ENCODE results near the gene RPL38. TPM values are rescaled to one million over a fixed set of nuclear protein-coding genes. Genes with fewer than 3 reads are reported as not detected.
A peak's percentile ranks its signal among the peaks of the same experiment; 100 is the strongest.

The RPL38 gene
- polyA plus RNA-seq, 12 donors = 1,396 to 1,979 (median 1,668) TPM; not detected in 1

GRCh38 chr17:74201250-74201649 lies 2.2 kb upstream of the RPL38 start:
- DNase-seq = peak; percentile 54

GRCh38 chr17:74201948-74202347 lies 1.5 kb upstream of the RPL38 start:
- DNase-seq = no peak

DNA sequence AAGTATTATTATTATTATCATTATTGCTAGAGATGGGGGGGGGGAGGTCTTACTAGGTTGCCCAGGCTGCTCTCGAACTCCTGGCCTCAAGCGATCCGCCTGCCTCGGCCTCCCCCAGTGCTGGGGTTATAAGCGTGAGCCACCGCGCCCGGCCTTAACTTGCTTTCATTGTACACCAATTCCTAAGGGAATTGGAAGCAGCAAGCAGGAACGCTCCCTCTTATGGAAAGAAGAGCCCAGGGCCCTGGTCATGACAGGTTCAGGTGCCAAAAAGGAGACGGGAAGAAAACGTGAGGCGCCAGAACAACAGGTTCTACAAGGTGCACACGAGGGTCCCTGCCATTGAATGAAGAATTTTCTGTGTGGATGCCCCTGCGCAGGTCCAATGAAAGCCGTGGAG lies 540 bp upstream of the RPL38 start:
- DNase-seq = no peak

GRCh38 chr17:74204474-74204873 lies 996 bp downstream of the RPL38 start:
- DNase-seq = no peak

- DNase-seq = no peak
These were observed 1.8 kb downstream of the RPL38 start for GRCh38 chr17:74205274-74205673.

DNA sequence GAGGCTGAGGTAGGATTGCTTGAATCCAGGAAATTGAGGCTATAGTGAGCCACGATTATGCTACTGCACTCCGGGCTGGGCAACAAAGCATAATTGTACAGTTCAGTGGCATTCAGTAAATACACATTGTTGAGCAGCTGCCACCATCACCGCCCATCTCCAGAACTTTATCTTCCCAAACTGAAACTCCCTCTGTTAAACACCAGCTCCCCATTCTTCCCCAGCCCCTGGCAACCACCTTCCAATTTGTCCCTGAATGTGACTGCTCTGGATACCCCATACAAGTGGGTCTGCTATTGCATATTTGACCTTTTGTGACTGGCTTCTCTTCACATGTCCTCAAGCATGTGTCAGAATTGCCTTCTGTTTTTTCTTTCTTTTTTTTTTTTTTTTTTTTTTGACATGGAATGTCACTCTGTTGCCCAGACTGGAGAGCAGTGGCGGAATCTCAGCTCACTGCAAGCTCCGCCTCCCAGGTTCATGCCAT lies 2.9 kb downstream of the RPL38 start:
- DNase-seq = no peak

- peak; percentile 69 for DNase-seq
These were observed 7.0 kb downstream of the RPL38 start for GRCh38 chr17:74210191-74211140.

DNA sequence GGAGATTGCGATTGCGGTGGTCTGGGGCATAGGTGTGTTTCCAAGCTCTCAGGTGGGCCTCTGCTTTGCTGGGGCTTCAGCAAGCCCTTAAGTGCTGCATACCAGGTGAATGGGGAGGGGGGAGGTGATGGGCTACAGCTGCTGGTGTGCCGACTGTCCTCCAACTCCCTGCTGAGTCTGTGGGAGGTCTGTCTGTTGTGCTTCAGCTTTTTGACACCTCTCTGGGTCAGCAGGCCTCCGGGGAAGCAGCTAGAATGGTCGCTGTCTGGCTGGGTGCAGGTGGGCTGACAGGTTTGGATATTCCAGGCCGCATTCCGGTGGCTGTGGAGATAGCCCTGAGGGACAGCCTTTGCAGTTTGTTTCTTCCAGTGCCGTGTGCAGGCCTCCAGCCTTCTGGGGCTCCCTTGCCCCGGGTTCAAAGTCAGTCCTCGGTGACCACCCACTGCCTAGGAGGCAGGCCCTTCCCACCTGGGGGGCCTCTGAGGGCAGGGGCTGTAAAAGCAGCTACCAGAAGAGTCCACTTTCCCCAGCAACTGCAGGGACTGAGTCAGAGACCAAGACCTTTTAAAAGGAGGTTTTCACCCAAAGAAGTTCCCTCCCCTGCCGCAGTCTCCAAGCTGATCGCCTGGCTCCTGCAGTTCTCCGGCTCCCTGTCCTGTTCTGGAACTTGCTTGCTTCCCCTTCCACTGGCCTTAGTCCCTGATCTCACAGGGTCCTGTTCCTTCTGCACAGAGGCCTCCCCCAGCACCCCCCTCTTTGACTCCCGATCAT lies 7.8 kb downstream of the RPL38 start:
- no peak for DNase-seq

GRCh38 chr17:74211912-74212208 lies 8.4 kb downstream of the RPL38 start:
- DNase-seq = peak; percentile 23

DNA sequence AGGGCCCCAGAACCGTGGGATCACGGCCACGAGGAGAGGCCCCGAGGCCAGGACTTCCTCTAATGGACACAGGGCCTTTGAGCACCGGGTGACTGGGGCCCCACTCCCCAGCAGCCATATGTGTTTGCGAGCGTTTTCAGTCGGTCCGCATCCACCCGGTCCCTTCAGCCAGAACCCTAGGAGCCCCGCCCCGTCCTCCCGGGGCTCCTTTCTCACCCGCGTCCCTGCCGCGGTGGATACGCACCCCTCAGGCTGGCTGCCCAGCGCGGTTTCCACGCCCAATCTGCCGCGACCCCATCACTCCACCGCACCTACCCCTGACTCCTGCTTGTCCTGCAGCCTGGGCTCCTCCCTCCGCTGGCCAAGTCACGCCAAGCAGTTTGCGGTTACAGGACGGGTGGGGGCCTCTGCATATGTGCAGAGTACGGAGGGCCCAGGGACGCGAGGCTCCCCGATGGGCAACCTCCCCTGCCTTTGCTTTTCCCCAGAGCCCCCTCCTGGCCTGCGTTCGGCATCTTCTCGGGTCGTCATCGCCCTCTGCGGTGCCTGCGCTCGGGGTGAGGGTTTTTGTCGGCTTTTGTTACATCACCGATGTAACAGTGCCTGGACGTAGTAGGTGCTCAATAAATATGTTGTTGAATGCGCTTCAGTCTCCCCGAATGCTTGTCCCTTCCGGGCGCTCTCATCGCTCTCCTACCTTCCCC lies 8.9 kb downstream of the RPL38 start:
- DNase-seq = peak; percentile 40

GRCh38 chr17:74212913-74213791 lies 9.7 kb downstream of the RPL38 start, which contains the start of gene TTYH2:
TTYH2 (plus strand) TSS chr17:74213571; CDS start chr17:74213588, 17 bp downstream.
- peak; percentile 90 for DNase-seq

GRCh38 chr17:74213861-74214391 lies 10.4 kb downstream of the RPL38 start:
- peak; percentile 59 for DNase-seq

DNA sequence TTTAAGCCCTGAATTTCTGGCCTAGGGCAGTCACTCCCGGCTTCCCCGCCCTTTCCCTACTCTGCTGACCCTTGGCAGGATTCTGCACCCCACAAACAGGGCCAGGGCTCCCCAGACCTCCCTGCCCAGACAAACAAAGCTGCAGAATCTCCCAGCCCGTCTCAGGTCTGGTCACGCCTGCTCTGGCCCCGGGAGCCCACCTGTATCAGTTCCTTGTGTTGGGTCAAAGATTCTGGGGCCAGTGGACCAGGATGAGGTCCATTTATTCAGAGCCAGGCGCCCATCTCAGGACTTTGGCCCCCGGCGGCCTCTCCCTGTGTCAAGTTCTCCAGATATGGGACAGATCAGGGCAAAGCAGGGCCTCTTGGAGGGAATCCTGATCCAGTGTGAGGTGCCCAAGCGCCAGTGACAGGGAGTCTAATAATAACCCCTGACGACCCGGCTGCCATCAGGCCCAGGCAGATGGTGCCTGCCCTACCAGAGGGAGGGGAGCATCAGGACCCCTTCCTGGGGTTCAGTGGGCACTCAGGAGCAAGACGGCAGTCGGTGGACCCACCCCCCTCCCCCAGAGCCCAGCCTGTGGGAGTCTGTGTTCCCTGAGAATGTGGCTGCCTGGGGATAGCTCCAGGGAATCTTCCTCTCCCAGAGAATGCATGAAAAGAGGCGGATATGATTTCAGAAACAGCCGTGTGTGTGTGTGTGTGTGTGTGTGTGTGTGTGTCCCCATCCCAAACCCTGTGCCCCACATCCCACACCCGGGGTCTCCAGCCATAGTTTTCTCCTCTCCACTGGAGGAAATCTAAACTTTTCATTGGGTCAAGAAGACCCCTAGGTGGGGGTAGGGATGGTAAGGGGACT lies 11.2 kb downstream of the RPL38 start:
- DNase-seq = no peak

- DNase-seq = no peak
These were observed 11.9 kb downstream of the RPL38 start for GRCh38 chr17:74215342-74215727.

DNA sequence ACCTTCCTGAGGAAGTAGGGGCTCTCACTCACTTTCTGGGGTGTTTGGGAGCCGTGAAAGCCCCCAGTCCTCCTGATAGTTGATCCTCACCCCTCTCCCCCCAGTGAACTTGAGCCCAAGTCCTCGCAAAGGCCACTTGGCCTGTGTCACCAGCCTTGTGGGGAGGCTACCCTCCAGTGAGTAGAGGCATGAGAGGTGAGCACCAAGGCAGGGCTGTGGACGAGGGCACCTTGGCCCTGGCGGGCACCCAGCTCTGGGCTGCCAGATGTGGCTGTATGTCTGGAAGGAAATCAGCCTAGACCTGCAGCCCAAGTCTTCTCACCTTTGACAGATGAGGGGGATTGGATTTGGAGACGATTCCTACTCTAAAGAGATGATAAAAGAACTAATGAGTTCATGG lies 13.0 kb downstream of the RPL38 start:
- no peak for DNase-seq

DNA sequence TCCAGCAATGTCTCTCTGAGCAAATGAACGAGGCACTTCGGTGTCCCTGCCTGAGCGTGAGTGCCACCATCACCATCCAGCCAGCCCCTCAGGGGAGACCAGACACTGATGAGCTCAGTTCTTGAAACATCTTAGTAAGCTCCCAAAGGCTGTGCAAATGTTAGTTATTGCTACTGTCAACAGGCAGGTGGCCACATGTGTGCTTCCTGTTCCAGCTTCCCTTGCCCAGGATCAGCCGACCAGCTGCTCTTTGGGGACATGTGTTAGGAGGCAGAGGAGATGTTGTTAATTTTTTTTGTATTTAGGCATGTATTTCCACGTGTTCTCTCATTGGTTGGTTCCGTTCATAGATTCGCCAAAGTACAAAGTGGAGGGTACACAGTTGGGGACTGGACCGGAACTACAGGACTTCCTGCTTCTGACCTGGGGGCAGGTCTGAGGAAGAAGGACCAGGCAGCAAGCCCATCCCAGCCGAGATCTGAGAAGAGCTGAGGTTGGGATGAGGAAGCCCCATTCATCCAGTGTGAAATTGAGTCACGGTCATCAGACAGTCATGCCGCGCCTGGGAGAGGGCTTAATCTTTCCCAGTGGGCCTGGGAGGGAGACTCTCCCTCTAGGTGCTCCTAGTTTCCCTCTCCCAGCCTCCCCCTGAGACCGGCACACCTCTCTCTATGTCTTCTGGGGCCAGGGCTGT lies 13.7 kb downstream of the RPL38 start:
- no peak for DNase-seq

DNA sequence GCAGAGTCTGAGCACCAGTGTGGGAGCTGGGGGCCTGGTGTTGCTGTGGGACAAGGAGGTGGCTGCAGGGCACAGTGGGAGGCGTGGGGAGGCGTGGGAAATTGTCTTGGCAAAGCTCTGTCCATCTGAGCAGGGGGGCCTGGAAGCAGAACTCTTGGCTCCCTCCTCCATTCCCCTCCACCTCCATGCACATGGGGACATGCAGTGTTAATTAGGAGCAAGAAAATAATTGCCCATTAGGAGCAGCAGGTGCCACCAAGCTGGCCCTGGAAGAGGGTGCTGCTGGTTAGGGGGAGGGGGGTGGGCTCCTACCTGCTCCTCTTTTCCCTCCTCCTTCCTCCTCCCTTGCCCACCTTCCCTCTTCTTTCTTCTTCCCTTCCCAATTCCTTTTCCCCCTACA lies 14.4 kb downstream of the RPL38 start:
- DNase-seq = no peak

- peak; percentile 69 for DNase-seq
These were observed 15.0 kb downstream of the RPL38 start for GRCh38 chr17:74218436-74218835.

- DNase-seq = no peak
These were observed 16.2 kb downstream of the RPL38 start for GRCh38 chr17:74219576-74220133.
